ENCODE measurements around the gene BANP.

Gene BANP

GRCh38 chr16:87949071-87949744 is 2.0 kb upstream of the BANP start:
- no peak for DNase-seq (ENCODE audit: low spot score)

GRCh38 chr16:87951552-87952538 is 611 bp downstream of the BANP start:
- no peak for DNase-seq (ENCODE audit: low spot score)

GRCh38 chr16:87952751-87953150 is 1.5 kb downstream of the BANP start:
- no peak for DNase-seq (ENCODE audit: low spot score)

- no peak for DNase-seq (ENCODE audit: low spot score)
These were observed 2.3 kb downstream of the BANP start for GRCh38 chr16:87953308-87954215.

GRCh38 chr16:87954361-87954760 is 3.1 kb downstream of the BANP start:
- no peak for DNase-seq (ENCODE audit: low spot score)

GRCh38 chr16:87954826-87955225 is 3.6 kb downstream of the BANP start:
- DNase-seq (ENCODE audit: low spot score): no peak

- DNase-seq (ENCODE audit: low spot score): no peak
These were observed 4.3 kb downstream of the BANP start for GRCh38 chr16:87955302-87956097.

GRCh38 chr16:87956098-87956364 is 4.8 kb downstream of the BANP start:
- no peak for DNase-seq (ENCODE audit: low spot score)

GRCh38 chr16:87956365-87957231 is 5.4 kb downstream of the BANP start:
- no peak for DNase-seq (ENCODE audit: low spot score)

GRCh38 chr16:87957296-87958094 is 6.3 kb downstream of the BANP start:
- no peak for DNase-seq (ENCODE audit: low spot score)

GRCh38 chr16:87958632-87959031 is 7.4 kb downstream of the BANP start:
- DNase-seq (ENCODE audit: low spot score): no peak

GRCh38 chr16:87959391-87959990 is 8.3 kb downstream of the BANP start:
- no peak for DNase-seq (ENCODE audit: low spot score)

- no peak for DNase-seq (ENCODE audit: low spot score)
These were observed 9.1 kb downstream of the BANP start for GRCh38 chr16:87960296-87960695.

- no peak for DNase-seq (ENCODE audit: low spot score)
These were observed 9.6 kb downstream of the BANP start for GRCh38 chr16:87960852-87961251.

GRCh38 chr16:87961623-87962022 is 10.4 kb downstream of the BANP start:
- DNase-seq (ENCODE audit: low spot score): no peak

- DNase-seq (ENCODE audit: low spot score): no peak
These were observed 12.2 kb downstream of the BANP start for GRCh38 chr16:87963400-87963799.

GRCh38 chr16:87964049-87964659 is 12.9 kb downstream of the BANP start:
- DNase-seq (ENCODE audit: low spot score): no peak

GRCh38 chr16:87965417-87965816 is 14.2 kb downstream of the BANP start:
- DNase-seq (ENCODE audit: low spot score): no peak
